BE2C (cell line): Measurements from ENCODE around the gene METTL8.

Experiments used
- DNase-seq: peaks from one replicate; pipeline ENCODE4 v3.0.0-alpha.2; 2020
- H3K27me3 ChIP-seq: fragments of 250-450 bp; sonication (Bioruptor Pico); 2 replicates; pipeline ENCODE4 v1.5.1; 2020; ENCODE audit warnings: mild to moderate bottlenecking
- H3K36me3 ChIP-seq: fragments of 250-450 bp; sonication (Bioruptor Pico); 2 replicates; pipeline ENCODE4 v1.5.1; 2020; ENCODE audit warnings: mild to moderate bottlenecking
- H3K4me1 ChIP-seq: fragments of 250-450 bp; sonication (Bioruptor Pico); 2 replicates; pipeline ENCODE4 v1.5.1; 2020
- H3K4me3 ChIP-seq: 2 replicates; pipeline ENCODE4 v1.5.1; 2011; ENCODE audit warnings: low read depth, low read length
- H3K9me3 ChIP-seq: fragments of 250-450 bp; sonication (Bioruptor Pico); 2 replicates; pipeline ENCODE4 v1.5.1; 2020
- TF ChIP-seq, protein P1 (sequence below): IDR thresholded peaks from 2 replicates; pipeline ENCODE4 v1.5.1; 2012; ENCODE audit warnings: mild to moderate bottlenecking, low read depth, low read length

METTL8 gene

DNA sequence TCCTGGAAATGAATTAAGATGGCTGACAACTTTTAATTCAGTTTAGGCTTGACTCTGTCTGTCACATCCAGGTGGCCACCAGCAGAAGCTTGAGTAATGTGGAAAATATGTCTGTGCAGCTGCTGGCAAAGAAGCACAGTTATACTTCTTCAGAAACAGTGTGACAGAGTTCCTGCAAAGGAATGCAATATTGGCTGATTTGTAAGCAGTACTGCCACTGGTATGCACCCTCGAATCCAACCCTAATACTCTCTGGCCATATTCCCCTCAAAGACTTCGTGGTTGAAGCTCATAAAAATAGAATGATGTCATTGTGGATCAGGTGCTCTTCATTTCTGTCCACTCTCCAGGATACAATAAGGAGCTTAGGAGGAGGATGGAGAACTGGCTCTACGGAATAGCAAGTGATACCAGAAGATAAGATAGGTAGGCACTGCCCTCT is 86.2 kb downstream of the METTL8 start:
- no peaks in the 10 kb centered on the region for H3K9me3 ChIP-seq
- no peak for DNase-seq

DNA sequence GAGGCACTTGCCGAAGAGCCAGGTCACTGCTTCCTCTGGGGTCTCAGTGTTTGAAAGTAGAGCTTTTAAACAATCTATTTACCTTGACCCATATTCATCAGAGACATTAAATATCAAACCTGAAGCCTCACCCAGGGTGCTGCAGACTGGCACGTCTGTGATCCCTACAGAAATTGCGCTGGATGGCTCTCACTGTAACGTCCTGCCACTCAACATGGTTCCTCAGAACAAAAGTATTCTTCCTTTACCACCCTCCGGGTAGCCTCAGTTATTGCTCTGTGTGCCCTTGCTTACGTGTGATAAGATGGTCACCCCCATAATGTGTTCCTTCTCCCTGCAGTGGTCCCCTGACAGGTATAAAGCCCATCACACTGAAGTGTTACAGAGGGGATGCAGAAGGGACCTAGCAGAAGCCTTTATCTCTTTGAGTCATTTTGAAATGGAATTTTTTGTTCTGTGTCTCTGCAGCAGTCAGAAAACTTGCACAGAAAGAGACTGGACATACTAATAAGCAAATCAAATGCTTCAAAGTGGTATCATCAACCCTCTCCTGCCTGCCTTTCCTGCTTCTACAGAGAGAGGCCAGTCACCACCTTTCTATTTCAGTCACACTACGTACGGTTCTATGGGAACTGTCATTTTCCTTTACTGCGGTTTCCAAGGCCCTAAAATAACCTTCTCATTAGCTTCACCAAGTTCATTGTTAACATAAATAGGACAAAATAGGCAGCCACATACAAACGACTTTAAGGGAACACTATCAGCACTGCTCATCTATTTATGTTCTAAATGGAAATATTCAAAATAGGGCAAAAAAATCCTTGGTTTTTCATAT is 86.8 kb downstream of the METTL8 start:
- H3K4me1 ChIP-seq: no peaks in the 10 kb centered on the region; the same call in 1 of the 2 replicates
- TF ChIP-seq, protein P1, sequence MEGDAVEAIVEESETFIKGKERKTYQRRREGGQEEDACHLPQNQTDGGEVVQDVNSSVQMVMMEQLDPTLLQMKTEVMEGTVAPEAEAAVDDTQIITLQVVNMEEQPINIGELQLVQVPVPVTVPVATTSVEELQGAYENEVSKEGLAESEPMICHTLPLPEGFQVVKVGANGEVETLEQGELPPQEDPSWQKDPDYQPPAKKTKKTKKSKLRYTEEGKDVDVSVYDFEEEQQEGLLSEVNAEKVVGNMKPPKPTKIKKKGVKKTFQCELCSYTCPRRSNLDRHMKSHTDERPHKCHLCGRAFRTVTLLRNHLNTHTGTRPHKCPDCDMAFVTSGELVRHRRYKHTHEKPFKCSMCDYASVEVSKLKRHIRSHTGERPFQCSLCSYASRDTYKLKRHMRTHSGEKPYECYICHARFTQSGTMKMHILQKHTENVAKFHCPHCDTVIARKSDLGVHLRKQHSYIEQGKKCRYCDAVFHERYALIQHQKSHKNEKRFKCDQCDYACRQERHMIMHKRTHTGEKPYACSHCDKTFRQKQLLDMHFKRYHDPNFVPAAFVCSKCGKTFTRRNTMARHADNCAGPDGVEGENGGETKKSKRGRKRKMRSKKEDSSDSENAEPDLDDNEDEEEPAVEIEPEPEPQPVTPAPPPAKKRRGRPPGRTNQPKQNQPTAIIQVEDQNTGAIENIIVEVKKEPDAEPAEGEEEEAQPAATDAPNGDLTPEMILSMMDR: no peak
- no peak for DNase-seq
- H3K4me3 ChIP-seq: no peak overlapping the region
- H3K27me3 ChIP-seq: no peaks in the 10 kb centered on the region
- no peaks in the 10 kb centered on the region for H3K9me3 ChIP-seq
- H3K36me3 ChIP-seq: no peaks in the 10 kb centered on the region

More for the DNA sequence above, 86.2 kb downstream of the METTL8 start:
- no peaks in the 10 kb centered on the region; the same call in 1 of the 2 replicates for H3K4me1 ChIP-seq
- no peak overlapping the region for H3K4me3 ChIP-seq
- TF ChIP-seq, protein P1: no peak
- no peaks in the 10 kb centered on the region for H3K36me3 ChIP-seq
- no peaks in the 10 kb centered on the region for H3K27me3 ChIP-seq

DNA sequence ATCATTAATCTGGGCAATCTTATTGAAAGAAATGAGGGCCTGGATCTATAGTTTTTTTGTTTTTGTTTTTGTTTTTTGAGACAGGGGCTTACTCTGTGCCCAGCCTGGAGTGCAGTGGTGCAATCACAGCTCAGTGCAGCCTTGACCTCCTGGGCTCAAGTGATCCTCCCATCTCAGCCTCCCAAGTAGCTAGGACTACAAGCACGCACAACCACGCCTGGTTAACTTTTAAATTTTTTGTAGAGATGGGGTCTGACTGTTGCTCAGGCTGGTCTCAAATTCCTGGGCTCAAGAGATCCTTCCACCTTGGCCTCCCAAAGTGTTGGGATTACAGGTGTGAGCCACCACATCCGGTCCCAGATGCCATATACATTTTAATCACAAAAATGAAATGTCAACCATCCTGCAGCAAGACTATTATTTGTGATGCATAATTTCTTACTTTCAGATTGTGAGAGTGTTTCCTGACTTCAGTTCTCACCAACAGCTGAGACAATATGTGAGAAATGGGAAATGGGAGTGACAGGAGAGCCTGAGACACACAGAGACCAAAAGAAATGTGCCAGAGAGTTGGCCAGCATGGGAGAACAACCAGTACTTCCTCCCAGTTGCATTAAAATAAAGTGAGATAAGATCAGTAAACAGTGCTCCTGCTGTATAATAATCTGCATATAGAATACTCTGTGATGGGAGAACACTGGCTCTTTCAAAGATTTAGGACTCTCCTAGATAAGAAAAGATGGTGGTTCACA is 87.6 kb downstream of the METTL8 start:
- no peaks in the 10 kb centered on the region for H3K9me3 ChIP-seq
- no peaks in the 10 kb centered on the region; the same call in 1 of the 2 replicates for H3K4me1 ChIP-seq
- no peaks in the 10 kb centered on the region for H3K27me3 ChIP-seq
- TF ChIP-seq, protein P1: no peak
- no peaks in the 10 kb centered on the region for H3K36me3 ChIP-seq
- DNase-seq: no peak
- no peak overlapping the region for H3K4me3 ChIP-seq

DNA sequence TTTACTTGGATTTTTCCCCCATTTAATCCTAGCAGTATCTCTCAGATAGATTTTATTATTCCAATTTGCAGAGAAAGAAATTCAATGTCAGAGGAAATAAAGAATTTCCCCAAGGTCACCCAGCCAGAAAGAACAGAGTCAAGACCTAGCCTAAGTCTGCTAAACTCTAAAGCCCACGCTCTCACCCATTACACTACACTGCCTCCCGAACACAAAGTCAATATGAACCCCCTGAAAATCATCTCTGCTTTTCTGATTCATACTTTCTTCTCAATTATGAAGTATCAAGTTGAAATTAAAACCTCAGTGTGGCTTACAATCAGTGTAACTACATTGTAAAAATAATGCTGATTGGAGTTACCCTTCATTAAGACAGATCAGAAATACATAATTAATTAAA is 89.6 kb downstream of the METTL8 start:
- H3K36me3 ChIP-seq: no peaks in the 10 kb centered on the region
- TF ChIP-seq, protein P1: no peak
- no peaks in the 10 kb centered on the region; the same call in 1 of the 2 replicates for H3K4me1 ChIP-seq
- DNase-seq: no peak
- H3K9me3 ChIP-seq: no peaks in the 10 kb centered on the region
- H3K4me3 ChIP-seq: no peak overlapping the region
- H3K27me3 ChIP-seq: no peaks in the 10 kb centered on the region

DNA sequence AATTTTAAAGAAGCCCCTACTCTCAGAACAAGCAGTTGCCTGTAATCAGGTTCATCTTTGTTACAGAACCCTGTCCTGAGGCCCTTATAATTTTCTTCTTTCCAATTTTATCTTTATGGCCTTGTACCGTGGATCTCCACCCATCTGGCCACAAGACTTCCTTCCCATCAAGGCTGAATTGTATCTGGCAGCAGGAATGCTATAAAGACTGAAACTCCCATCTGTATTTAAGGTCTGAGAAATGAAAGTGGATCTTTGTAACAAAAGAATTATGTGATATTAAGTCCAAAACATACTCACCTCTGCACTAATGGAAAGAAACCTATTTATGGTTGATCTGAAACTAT is 91.8 kb downstream of the METTL8 start:
- Histone ChIP-seq H3K9me3 (no peaks in the 10 kb centered on the region), H3K4me1 (no peaks in the 10 kb centered on the region; the same call in 1 of the 2 replicates), H3K4me3 (no peak overlapping the region), H3K27me3 (no peaks in the 10 kb centered on the region), H3K36me3 (no peaks in the 10 kb centered on the region)
- DNase-seq: no peak
- TF ChIP-seq, protein P1: no peak
